Lower lobe of right lung (tissue), 2 donors: ENCODE results near the gene ABI1. TPM values are rescaled to one million over a fixed set of nuclear protein-coding genes. Genes with fewer than 3 reads are reported as not detected.

Source experiments
- ATAC-seq, 2 donors: fragments of 200-7000 bp; cut with Tn5 transposase; one replicate each; pipeline ENCODE4 v1.9.1; 2020 to 2022; ENCODE audit warnings: mild to moderate bottlenecking in 2 of 2, moderate library complexity in 2 of 2
- DNase-seq: peaks from one replicate; pipeline ENCODE4 v3.0.0-alpha.2; 2020
- H3K27ac ChIP-seq: fragments of 200-600 bp; one replicate; pipeline ENCODE4 v1.8.0; 2022
- H3K27me3 ChIP-seq: fragments of 200-600 bp; one replicate; pipeline ENCODE4 v1.8.0; 2022; ENCODE audit warnings: low read depth
- H3K36me3 ChIP-seq: fragments of 200-600 bp; one replicate; pipeline ENCODE4 v1.8.0; 2022; ENCODE audit warnings: mild to moderate bottlenecking
- H3K4me1 ChIP-seq: fragments of 200-600 bp; one replicate; pipeline ENCODE4 v1.8.0; 2022
- H3K4me3 ChIP-seq: fragments of 200-600 bp; one replicate; pipeline ENCODE4 v1.8.0; 2022; ENCODE audit warnings: mild to moderate bottlenecking
- H3K9me3 ChIP-seq: fragments of 200-600 bp; one replicate; pipeline ENCODE4 v1.8.0; 2022
- intact Hi-C: fragments of 100-400 bp; cut with DNase I; formaldehyde crosslinking; loops from one replicate; pipeline ENCODE4 v1.11.0; 2022
- total RNA-seq: library from RNA; stranded (reverse); fragmentation: NEBNext Ultra II Directional; extraction: Animal tissue kit (Norgen Biotek cat#: 25700); gene quantifications from one replicate; pipeline ENCODE4 v1.2.1, GENCODE V29; 2021
- TF ChIP-seq, protein P1 (sequence below): fragments of 200-600 bp; IDR thresholded peaks from one replicate; pipeline ENCODE4 v1.8.0; 2022; ENCODE audit warnings: antibody characterized with exemption, mild to moderate bottlenecking
- donor health status: DM: no; HTN: yes; CAD: no; lungs with severe emphysema.

ABI1 gene
- total RNA-seq, 1 donor from 2014 or later = 65.1 TPM

DNA sequence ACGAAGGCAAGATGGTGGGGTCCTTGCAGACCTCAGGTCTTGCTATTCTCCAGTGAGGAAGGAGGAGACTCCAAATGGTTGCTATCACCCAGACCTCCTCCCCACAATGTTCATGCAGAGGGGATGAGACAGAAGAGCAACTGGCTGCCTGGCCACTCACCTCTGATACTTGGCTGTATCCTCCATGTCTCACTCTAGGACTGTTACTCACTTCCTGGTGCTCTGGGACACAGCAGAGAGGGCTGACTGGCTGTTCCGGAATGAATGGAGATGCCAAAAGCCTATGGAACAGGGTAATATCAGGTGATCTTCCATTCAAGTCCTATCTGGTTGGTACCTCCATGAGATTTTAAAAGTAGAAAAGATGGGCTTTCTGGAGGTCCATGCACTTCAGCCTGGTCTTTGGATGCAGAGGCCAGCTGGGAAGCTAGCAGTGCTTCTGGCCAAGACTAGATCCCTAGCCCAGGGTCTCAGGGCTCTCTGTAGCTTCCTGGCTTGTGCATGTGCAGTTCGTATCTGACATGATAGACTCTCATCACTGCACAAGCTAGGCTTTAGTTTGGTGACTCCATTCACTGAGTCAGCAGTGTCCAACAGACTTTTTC lies 27.0 kb upstream of the ABI1 start:
- intact Hi-C loops = loop anchor here (10.0 kb wide), 1 partner anchor 163 kb away; no protein-coding TSS in a partner anchor
- TF ChIP-seq, protein P1, sequence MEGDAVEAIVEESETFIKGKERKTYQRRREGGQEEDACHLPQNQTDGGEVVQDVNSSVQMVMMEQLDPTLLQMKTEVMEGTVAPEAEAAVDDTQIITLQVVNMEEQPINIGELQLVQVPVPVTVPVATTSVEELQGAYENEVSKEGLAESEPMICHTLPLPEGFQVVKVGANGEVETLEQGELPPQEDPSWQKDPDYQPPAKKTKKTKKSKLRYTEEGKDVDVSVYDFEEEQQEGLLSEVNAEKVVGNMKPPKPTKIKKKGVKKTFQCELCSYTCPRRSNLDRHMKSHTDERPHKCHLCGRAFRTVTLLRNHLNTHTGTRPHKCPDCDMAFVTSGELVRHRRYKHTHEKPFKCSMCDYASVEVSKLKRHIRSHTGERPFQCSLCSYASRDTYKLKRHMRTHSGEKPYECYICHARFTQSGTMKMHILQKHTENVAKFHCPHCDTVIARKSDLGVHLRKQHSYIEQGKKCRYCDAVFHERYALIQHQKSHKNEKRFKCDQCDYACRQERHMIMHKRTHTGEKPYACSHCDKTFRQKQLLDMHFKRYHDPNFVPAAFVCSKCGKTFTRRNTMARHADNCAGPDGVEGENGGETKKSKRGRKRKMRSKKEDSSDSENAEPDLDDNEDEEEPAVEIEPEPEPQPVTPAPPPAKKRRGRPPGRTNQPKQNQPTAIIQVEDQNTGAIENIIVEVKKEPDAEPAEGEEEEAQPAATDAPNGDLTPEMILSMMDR = no peak
- Histone ChIP-seq H3K4me1 (no peaks in the 10 kb centered on the region), H3K36me3 (no peaks in the 10 kb centered on the region), H3K9me3 (no peaks in the 10 kb centered on the region), H3K27me3 (peaks cover 7% of the 10 kb centered on the region), H3K4me3 (no peak overlapping the region), H3K27ac (no peak overlapping the region)
- DNase-seq = no peak
- ATAC-seq = peak in 1 of 2 donors; percentile 20

DNA sequence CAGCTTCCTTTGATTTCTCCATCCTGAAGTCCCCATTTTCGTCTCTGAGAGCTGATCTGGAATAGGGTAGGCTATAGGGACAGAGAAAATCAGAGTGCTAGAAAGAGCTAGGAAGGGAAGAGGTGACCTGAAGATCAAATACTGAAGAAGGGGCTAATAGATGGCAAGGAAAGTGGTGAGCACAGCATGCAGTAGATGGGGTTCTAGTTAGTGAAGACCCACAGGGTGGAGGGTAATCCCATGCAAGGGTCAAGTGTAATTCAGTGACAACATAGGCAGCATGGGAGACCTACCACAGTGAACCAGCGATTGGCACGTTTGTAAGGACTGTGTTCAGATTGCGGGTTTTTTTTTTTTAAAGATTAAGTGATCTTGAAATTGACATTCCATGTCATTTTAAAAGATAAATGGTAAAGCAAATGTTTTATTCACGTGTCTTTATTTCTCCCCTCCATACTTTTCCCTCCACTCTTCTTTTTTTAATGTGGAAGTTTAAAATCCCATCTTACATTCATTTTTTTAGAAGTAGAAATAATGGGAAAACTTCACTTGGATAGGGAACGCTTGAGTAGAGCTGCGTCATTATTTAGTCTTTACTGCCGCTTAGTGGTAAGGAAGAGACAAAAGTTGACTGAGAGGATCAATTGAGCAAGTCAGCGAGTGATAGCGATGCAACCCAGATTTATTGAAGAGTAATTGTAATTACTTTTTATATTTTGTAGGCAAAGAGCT lies 21.0 kb upstream of the ABI1 start:
- Histone ChIP-seq H3K36me3 (no peaks in the 10 kb centered on the region), H3K27me3 (peaks cover 10% of the 10 kb centered on the region), H3K27ac (no peak overlapping the region), H3K9me3 (no peaks in the 10 kb centered on the region), H3K4me1 (no peaks in the 10 kb centered on the region), H3K4me3 (no peak overlapping the region)
- intact Hi-C loops = loop anchor here (10.0 kb wide), 1 partner anchor 157 kb away; no protein-coding TSS in a partner anchor
- ATAC-seq = peak; percentile 77 to 84
- TF ChIP-seq, protein P1 = peak; percentile 65
- no peak for DNase-seq

DNA sequence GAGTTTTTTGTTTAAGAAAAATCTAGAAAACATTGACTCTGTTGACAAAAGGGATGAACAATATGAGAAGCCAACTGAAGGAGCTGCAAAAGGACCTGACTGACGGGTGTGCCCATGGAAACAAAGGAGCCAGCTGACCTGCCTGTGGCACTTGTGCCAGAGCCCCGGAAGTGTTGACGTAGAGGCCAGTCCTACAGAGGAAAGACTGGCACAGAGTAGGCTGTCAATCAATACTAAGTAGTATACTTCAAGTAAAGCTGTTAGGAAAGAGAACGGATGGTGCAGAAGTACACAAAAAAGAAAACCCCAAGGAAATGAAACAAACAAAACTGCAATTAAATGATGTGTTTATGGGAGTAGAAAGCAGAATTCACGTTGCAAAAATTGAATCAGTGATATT lies 19.0 kb upstream of the ABI1 start:
- intact Hi-C loops = loop anchor here (10.0 kb wide), 1 partner anchor 155 kb away; no protein-coding TSS in a partner anchor
- DNase-seq = peak; percentile 81
- Histone ChIP-seq H3K4me1 (no peaks in the 10 kb centered on the region), H3K27ac (no peak overlapping the region), H3K9me3 (no peaks in the 10 kb centered on the region), H3K27me3 (peaks cover 13% of the 10 kb centered on the region), H3K36me3 (no peaks in the 10 kb centered on the region), H3K4me3 (no peak overlapping the region)
- ATAC-seq = peak; percentile 93 to 98
- TF ChIP-seq, protein P1 = no peak

DNA sequence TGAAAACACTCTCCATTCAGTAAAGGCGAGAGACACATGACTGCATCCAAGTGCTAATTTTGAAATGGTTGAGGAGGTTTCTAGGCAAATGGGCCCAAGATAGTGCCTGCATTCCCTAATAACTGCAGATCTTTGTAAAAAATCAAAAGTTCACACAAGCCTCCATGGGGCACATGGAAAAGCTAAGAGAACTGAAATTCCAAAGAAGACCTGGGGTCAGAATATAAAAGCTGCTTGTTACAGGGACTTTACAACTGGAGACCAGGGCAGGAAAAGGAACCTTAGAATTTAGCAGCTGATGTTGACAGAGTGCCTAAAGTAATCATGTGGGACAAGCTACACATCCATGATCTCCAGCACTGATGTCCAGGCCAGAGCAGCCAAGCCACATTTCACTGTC lies 10.0 kb upstream of the ABI1 start:
- no peaks in the 10 kb centered on the region for H3K27me3 ChIP-seq
- intact Hi-C loops = no loop called here
- H3K4me3 ChIP-seq = no peak overlapping the region
- DNase-seq = no peak
- H3K27ac ChIP-seq = no peak overlapping the region
- H3K4me1 ChIP-seq = no peaks in the 10 kb centered on the region
- no peak for ATAC-seq
- no peaks in the 10 kb centered on the region for H3K36me3 ChIP-seq
- TF ChIP-seq, protein P1 = no peak
- no peaks in the 10 kb centered on the region for H3K9me3 ChIP-seq

DNA sequence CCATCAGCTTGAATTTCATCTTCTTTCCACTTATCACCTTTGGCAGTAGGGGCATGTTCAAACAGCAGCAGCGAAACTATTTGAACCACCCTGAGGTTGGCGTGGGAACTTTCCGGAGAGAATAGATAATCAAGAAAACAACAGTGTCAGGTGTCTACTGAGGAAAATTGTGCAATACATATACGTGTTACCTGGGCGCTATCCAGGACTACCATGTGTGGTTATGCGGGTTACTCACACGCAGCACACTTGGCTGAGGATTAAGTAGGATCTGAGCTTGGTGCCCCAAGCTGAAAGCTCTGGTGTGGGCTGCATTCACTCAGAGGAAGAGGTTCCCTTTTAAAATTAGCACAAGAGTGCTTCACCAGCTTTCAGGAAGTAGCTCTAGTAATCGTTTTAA lies 8.8 kb upstream of the ABI1 start:
- intact Hi-C loops = no loop called here
- ATAC-seq (peak; percentile 35 to 49), DNase-seq (no peak)
- TF ChIP-seq, protein P1 = no peak
- Histone ChIP-seq H3K27me3 (no peaks in the 10 kb centered on the region), H3K4me3 (no peak overlapping the region), H3K9me3 (no peaks in the 10 kb centered on the region), H3K36me3 (no peaks in the 10 kb centered on the region), H3K4me1 (no peaks in the 10 kb centered on the region), H3K27ac (no peak overlapping the region)
